Fibroblast of skin of back (primary cell): ENCODE data around the gene XRCC5.
"Not testable (repeated sequence)": the region's sequence is repeated elsewhere in the genome, so short reads cannot be mapped to it uniquely, and the experiment has no call there.

Experiments
- DNase-seq: peaks from one replicate; pipeline ENCODE4 v3.0.0-alpha.2; 2013

Gene XRCC5

GRCh38 chr2:216118474-216118873 lies 9.3 kb downstream of the XRCC5 start:
- no peak for DNase-seq

GRCh38 chr2:216119146-216119545 lies 10.0 kb downstream of the XRCC5 start:
- DNase-seq = no peak

GRCh38 chr2:216119986-216120385 lies 10.8 kb downstream of the XRCC5 start:
- no peak for DNase-seq

GRCh38 chr2:216121255-216121654 lies 12.1 kb downstream of the XRCC5 start:
- DNase-seq = no peak

GRCh38 chr2:216126943-216127342 lies 17.8 kb downstream of the XRCC5 start:
- DNase-seq = no peak

GRCh38 chr2:216130346-216130971 lies 21.3 kb downstream of the XRCC5 start:
- no peak for DNase-seq

GRCh38 chr2:216131175-216131926 lies 22.2 kb downstream of the XRCC5 start:
- no peak for DNase-seq

GRCh38 chr2:216132585-216132984 lies 23.4 kb downstream of the XRCC5 start:
- no peak for DNase-seq

GRCh38 chr2:216133397-216133796 lies 24.2 kb downstream of the XRCC5 start:
- DNase-seq = no peak

GRCh38 chr2:216134958-216135541 lies 25.9 kb downstream of the XRCC5 start:
- DNase-seq = no peak

- no peak for DNase-seq
Observed at GRCh38 chr2:216139884-216140283, 30.7 kb downstream of the XRCC5 start.

GRCh38 chr2:216141516-216141915 lies 32.4 kb downstream of the XRCC5 start:
- DNase-seq = not testable (repeated sequence)

- DNase-seq = peak; percentile 82
Observed at GRCh38 chr2:216142540-216142939, 33.4 kb downstream of the XRCC5 start.

- no peak for DNase-seq
Observed at GRCh38 chr2:216144372-216144771, 35.2 kb downstream of the XRCC5 start.

GRCh38 chr2:216144857-216145256 lies 35.7 kb downstream of the XRCC5 start:
- no peak for DNase-seq

GRCh38 chr2:216146573-216146972 lies 37.4 kb downstream of the XRCC5 start:
- DNase-seq = no peak

- DNase-seq = no peak
Observed at GRCh38 chr2:216147172-216148131, 38.3 kb downstream of the XRCC5 start.

GRCh38 chr2:216148983-216149382 lies 39.8 kb downstream of the XRCC5 start:
- no peak for DNase-seq

- DNase-seq = no peak
Observed at GRCh38 chr2:216149741-216150140, 40.6 kb downstream of the XRCC5 start.

GRCh38 chr2:216151313-216152025 lies 42.3 kb downstream of the XRCC5 start:
- peak; percentile 35 for DNase-seq

GRCh38 chr2:216155954-216156353 lies 46.8 kb downstream of the XRCC5 start:
- DNase-seq = no peak

GRCh38 chr2:216156822-216157221 lies 47.7 kb downstream of the XRCC5 start:
- DNase-seq = no peak
